ENCODE data around the gene PITX3.

DNA sequence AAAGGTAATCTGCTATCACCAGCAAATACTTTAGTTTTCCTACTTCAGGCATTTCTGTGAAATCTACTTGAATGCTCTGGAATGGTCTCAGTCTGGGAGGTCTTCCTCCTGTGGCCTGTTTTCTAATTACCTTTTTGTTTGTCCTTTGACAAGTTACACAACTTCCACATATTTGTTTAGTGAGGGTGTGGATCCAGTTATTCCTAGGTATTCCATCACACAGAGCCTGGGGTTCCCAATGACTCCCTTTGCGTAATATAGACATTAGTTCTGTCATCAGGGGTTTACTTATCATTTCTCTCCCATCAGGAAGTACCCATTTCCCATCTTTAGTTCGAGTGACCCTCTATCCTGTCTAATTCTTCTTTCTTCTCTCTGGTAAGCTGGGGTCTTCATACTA lies 43.3 kb downstream of the PITX3 start:
- TF ChIP-seq, protein P1, sequence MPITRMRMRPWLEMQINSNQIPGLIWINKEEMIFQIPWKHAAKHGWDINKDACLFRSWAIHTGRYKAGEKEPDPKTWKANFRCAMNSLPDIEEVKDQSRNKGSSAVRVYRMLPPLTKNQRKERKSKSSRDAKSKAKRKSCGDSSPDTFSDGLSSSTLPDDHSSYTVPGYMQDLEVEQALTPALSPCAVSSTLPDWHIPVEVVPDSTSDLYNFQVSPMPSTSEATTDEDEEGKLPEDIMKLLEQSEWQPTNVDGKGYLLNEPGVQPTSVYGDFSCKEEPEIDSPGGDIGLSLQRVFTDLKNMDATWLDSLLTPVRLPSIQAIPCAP (CRISPR knock-in tag; IDR thresholded peaks at IDR 0.05), result no peak
- TF ChIP-seq, protein P2, sequence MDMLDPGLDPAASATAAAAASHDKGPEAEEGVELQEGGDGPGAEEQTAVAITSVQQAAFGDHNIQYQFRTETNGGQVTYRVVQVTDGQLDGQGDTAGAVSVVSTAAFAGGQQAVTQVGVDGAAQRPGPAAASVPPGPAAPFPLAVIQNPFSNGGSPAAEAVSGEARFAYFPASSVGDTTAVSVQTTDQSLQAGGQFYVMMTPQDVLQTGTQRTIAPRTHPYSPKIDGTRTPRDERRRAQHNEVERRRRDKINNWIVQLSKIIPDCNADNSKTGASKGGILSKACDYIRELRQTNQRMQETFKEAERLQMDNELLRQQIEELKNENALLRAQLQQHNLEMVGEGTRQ (CRISPR knock-in tag; IDR thresholded peaks at IDR 0.05), result no peak
- TF ChIP-seq, protein P3, sequence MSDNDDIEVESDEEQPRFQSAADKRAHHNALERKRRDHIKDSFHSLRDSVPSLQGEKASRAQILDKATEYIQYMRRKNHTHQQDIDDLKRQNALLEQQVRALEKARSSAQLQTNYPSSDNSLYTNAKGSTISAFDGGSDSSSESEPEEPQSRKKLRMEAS (CRISPR knock-in tag; IDR thresholded peaks at IDR 0.05), result no peak
- TF ChIP-seq OVOL2 (CRISPR knock-in tag; IDR thresholded peaks at IDR 0.05; ENCODE audit: borderline replicate concordance), result no peak
- TF ChIP-seq ZNF671 (CRISPR knock-in tag; IDR thresholded peaks at IDR 0.05), result no peak
- TF ChIP-seq ESRRA (CRISPR knock-in tag; IDR thresholded peaks at IDR 0.05; ENCODE audit: borderline replicate concordance), result no peak
- TF ChIP-seq GABPB1 (CRISPR knock-in tag; IDR thresholded peaks at IDR 0.05), result no peak
- TF ChIP-seq NFYB (CRISPR knock-in tag; conservative IDR thresholded peaks at IDR 0.05; ENCODE audit: low read depth), result no peak
- no peak for TF ChIP-seq CTCF (IDR thresholded peaks at IDR 0.05)
- no peak for TF ChIP-seq CREM (CRISPR knock-in tag; IDR thresholded peaks at IDR 0.05)
- TF ChIP-seq RORB (CRISPR knock-in tag; IDR thresholded peaks at IDR 0.05), result no peak
- TF ChIP-seq TCF7 (CRISPR knock-in tag; IDR thresholded peaks at IDR 0.05; ENCODE audit: low read depth), result no peak
- no peak for TF ChIP-seq RELA (CRISPR knock-in tag; IDR thresholded peaks at IDR 0.05; ENCODE audit: borderline replicate concordance)
